GM08714 (cell line): Measurements from ENCODE around the gene FAM234A.

Experiments used
- H3K4me3 ChIP-seq: fragments of 200-500 bp; sonication (Bioruptor generic); 2 replicates; pipeline ENCODE4 v1.5.1; 2014; ENCODE audit warnings: mild to moderate bottlenecking, low read length, inconsistent platforms
- ZNF274 ChIP-seq: IDR thresholded peaks from 2 replicates; pipeline ENCODE4 v1.6.1; 2012; ENCODE audit warnings: mild to moderate bottlenecking, low read depth, low read length

FAM234A gene

GRCh38 chr16:268141-269053 lies 33.8 kb downstream of the FAM234A start:
- H3K4me3 ChIP-seq: no peak overlapping the region
- TF ChIP-seq ZNF274: no peak

GRCh38 chr16:269061-269796 lies 34.6 kb downstream of the FAM234A start:
- H3K4me3 ChIP-seq: no peak overlapping the region

GRCh38 chr16:270381-271255 lies 36.0 kb downstream of the FAM234A start:
- TF ChIP-seq ZNF274: no peak
- H3K4me3 ChIP-seq: no peak overlapping the region

More at GRCh38 chr16:269061-269796, 34.6 kb downstream of the FAM234A start:
- TF ChIP-seq ZNF274: no peak

- H3K4me3 ChIP-seq: no peak overlapping the region
- no peak for TF ChIP-seq ZNF274
Measured at GRCh38 chr16:272633-273546, 38.3 kb downstream of the FAM234A start.

GRCh38 chr16:273547-274421 lies 39.2 kb downstream of the FAM234A start:
- no peak for TF ChIP-seq ZNF274
- H3K4me3 ChIP-seq: no peak overlapping the region

- TF ChIP-seq ZNF274: no peak
- H3K4me3 ChIP-seq: no peak overlapping the region
Measured at GRCh38 chr16:275041-275641, 40.5 kb downstream of the FAM234A start.

GRCh38 chr16:275786-276232 lies 41.2 kb downstream of the FAM234A start, which contains the start of gene RGS11:
Gene RGS11 (minus strand): TSS chr16:275944. CDS start chr16:275911, 33 bp downstream.
- TF ChIP-seq ZNF274: no peak
- H3K4me3 ChIP-seq: no peak within 1 kb of the TSS

GRCh38 chr16:276426-277077 lies 41.9 kb downstream of the FAM234A start:
- H3K4me3 ChIP-seq: no peak overlapping the region
- no peak for TF ChIP-seq ZNF274

- TF ChIP-seq ZNF274: no peak
- H3K4me3 ChIP-seq: no peak overlapping the region
Measured at GRCh38 chr16:278863-279366, 44.3 kb downstream of the FAM234A start.

- no peak overlapping the region for H3K4me3 ChIP-seq
Measured at GRCh38 chr16:279531-279930, 44.9 kb downstream of the FAM234A start.

GRCh38 chr16:280005-280460 lies 45.4 kb downstream of the FAM234A start:
- H3K4me3 ChIP-seq: no peak overlapping the region
- no peak for TF ChIP-seq ZNF274

More at GRCh38 chr16:279531-279930, 44.9 kb downstream of the FAM234A start:
- no peak for TF ChIP-seq ZNF274

GRCh38 chr16:280552-280951 lies 45.9 kb downstream of the FAM234A start, which contains the start of gene ARHGDIG:
Gene ARHGDIG (plus strand): TSS chr16:280591. CDS start chr16:280681, 90 bp downstream.
- H3K4me3 ChIP-seq: no peak within 1 kb of the TSS
- TF ChIP-seq ZNF274: no peak
